ENCODE measurements around the gene MED23. TPM values are rescaled to one million over a fixed set of nuclear protein-coding genes. Genes with fewer than 3 reads are reported as not detected.

MED23 gene
- total RNA-seq, 1 donor from 2014 or later: 20.8 TPM

- H3K36me3 ChIP-seq (ENCODE audit: control insufficient read depth, insufficient read depth, low read length): no peaks in the 10 kb centered on the region
- DNase-seq (ENCODE audit: low read depth): no peak
- no peak for TF ChIP-seq CTCF (IDR thresholded peaks at IDR 0.05; ENCODE audit: insufficient read depth, low read length, poor library complexity, severe bottlenecking)
- H3K4me3 ChIP-seq (ENCODE audit: low read depth, low read length): no peak overlapping the region
- no peaks in the 10 kb centered on the region for H3K27me3 ChIP-seq (ENCODE audit: control insufficient read depth, insufficient read depth, low read length)
These were observed 684 bp upstream of the MED23 start for GRCh38 chr6:131628726-131629125.

DNA sequence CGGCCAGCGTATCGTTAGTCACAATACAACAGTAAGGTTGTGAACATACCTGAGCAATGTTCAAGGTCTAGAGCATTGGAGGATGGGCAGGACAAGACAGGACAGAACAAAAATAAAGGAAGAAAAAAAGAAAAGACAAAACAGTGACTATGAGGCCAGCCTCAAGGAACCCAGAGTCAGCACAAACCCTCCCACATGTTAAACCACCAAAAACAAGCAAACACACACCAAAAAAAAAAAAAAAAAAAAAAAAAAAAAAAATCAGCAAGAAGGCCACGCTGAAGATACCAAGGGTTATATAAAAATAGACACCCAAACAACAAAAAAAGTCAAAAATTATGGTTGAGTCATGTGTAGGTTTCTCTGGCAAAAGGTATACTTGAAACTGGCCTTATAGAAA, 12.8 kb downstream of the MED23 start:
- Histone ChIP-seq H3K36me3 (ENCODE audit: control insufficient read depth, insufficient read depth, low read length) (no peaks in the 10 kb centered on the region), H3K4me3 (ENCODE audit: low read depth, low read length) (no peak overlapping the region), H3K27me3 (ENCODE audit: control insufficient read depth, insufficient read depth, low read length) (no peaks in the 10 kb centered on the region)
- DNase-seq (ENCODE audit: low read depth): no peak
- TF ChIP-seq CTCF (IDR thresholded peaks at IDR 0.05; ENCODE audit: insufficient read depth, low read length, poor library complexity, severe bottlenecking): no peak

DNA sequence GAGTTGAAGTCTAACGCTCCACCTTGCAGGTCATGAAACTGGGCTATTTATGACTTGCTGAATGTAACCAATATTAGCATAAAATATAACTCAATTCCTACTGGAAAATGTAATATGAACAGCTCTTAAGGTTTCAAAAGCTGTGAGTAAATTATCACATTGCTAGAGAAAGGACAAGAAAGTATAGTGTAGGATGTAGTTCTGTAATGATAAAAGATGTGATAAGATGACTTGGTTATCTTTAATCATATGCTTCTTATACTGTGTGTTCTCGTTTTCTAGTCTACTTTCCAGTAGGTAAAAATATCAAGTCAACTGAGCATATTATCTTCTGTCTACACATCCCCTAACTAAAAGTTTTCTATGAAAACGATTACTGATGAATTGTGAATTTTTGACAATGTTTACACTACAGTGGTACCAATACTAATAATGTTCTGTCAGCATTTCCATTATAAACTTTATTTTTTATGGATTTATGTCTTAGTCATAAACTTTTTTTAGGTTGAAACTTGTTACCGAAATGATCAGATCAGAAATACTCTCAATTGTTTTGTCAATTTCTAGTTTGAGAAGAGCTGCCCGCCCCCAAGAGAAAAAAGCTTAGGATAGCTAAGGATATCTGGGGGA, 14.6 kb downstream of the MED23 start:
- no peaks in the 10 kb centered on the region for H3K27me3 ChIP-seq (ENCODE audit: control insufficient read depth, insufficient read depth, low read length)
- DNase-seq (ENCODE audit: low read depth): no peak
- no peaks in the 10 kb centered on the region for H3K36me3 ChIP-seq (ENCODE audit: control insufficient read depth, insufficient read depth, low read length)
- TF ChIP-seq CTCF (IDR thresholded peaks at IDR 0.05; ENCODE audit: insufficient read depth, low read length, poor library complexity, severe bottlenecking): no peak
- H3K4me3 ChIP-seq (ENCODE audit: low read depth, low read length): no peak overlapping the region

GRCh38 chr6:131602781-131603312, 25.2 kb downstream of the MED23 start:
- no peak for TF ChIP-seq CTCF (IDR thresholded peaks at IDR 0.05; ENCODE audit: insufficient read depth, low read length, poor library complexity, severe bottlenecking)
- DNase-seq (ENCODE audit: low read depth): peak; percentile 48
- H3K4me3 ChIP-seq (ENCODE audit: low read depth, low read length): no peak overlapping the region
- H3K27me3 ChIP-seq (ENCODE audit: control insufficient read depth, insufficient read depth, low read length): no peaks in the 10 kb centered on the region
- no peaks in the 10 kb centered on the region for H3K36me3 ChIP-seq (ENCODE audit: control insufficient read depth, insufficient read depth, low read length)

DNA sequence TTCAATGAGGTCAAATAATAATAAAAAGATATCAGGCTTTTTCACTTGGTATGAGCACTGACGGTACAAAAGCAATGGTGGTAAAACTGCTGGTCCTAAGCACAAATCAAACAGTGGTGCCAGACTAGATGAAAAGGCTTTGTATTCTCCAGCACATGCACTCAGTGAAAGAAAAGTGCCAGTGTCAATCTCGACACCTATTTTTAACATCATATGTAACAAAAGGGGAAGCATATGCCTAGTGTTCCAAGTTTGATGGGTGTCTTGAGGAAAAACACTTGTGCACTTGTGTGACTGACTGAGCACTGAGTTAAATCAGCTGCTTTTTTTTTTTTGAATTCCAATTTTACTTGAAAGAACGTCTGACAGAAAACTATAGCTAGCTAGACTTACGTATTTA, 27.3 kb downstream of the MED23 start:
- Histone ChIP-seq H3K27me3 (ENCODE audit: control insufficient read depth, insufficient read depth, low read length) (no peaks in the 10 kb centered on the region), H3K36me3 (ENCODE audit: control insufficient read depth, insufficient read depth, low read length) (no peaks in the 10 kb centered on the region), H3K4me3 (ENCODE audit: low read depth, low read length) (no peak overlapping the region)
- DNase-seq (ENCODE audit: low read depth): no peak
- TF ChIP-seq CTCF (IDR thresholded peaks at IDR 0.05; ENCODE audit: insufficient read depth, low read length, poor library complexity, severe bottlenecking): no peak

GRCh38 chr6:131597446-131597845, 30.6 kb downstream of the MED23 start:
- Histone ChIP-seq H3K27me3 (ENCODE audit: control insufficient read depth, insufficient read depth, low read length) (no peaks in the 10 kb centered on the region), H3K36me3 (ENCODE audit: control insufficient read depth, insufficient read depth, low read length) (no peaks in the 10 kb centered on the region), H3K4me3 (ENCODE audit: low read depth, low read length) (no peak overlapping the region)
- DNase-seq (ENCODE audit: low read depth): no peak
- peak; percentile 31 for TF ChIP-seq CTCF (IDR thresholded peaks at IDR 0.05; ENCODE audit: insufficient read depth, low read length, poor library complexity, severe bottlenecking)

Measured in kidney epithelial cell (primary cell).